SK-N-SH (cell line): ENCODE results near the gene KLRC1. TPM values are rescaled to one million over a fixed set of nuclear protein-coding genes. Genes with fewer than 3 reads are reported as not detected.
"Not testable (repeated sequence)": the region's sequence is repeated elsewhere in the genome, so short reads cannot be mapped to it uniquely, and the experiment has no call there.

Experiments
- CTCF ChIA-PET: fragments of 300-600, 350-600 bp; formaldehyde crosslinking; extraction: SDS; loops from one replicate; lab custom pipeline; 2021; lab: Yijun Ruan, JAX
- POLR2A ChIA-PET: fragments of 350-600 bp; sonication (Branson Sonifier 250); formaldehyde crosslinking; extraction: SDS; loops from one replicate; lab custom pipeline; 2020; ENCODE audit warnings: antibody characterized with exemption, inconsistent platforms; lab: Yijun Ruan, JAX
- DNase-seq: peaks from one replicate; pipeline ENCODE4 v3.0.0; 2012
- H2AFZ ChIP-seq: fragments of 200-600 bp; sonication (generic); 2 replicates; pipeline ENCODE4 v1.8.1; 2016; ENCODE audit warnings: antibody characterized with exemption, mild to moderate bottlenecking, low read depth
- H3F3A ChIP-seq: fragments of 200-600 bp; sonication (generic); replicated peaks from 2 replicates; pipeline ENCODE3; 2016; ENCODE audit warnings: antibody characterized with exemption, mild to moderate bottlenecking; ENCODE audit not compliant: insufficient read depth
- H3K27ac ChIP-seq, 2 experiments: fragments of 200-500 bp in 1 of 2; fragments of 200-600 bp in 1 of 2; sonication (Bioruptor generic) in 1 of 2; sonication (generic), shearing (Covaris generic) in 1 of 2; 2 replicates each; pipeline versions ENCODE4 v1.5.1 to v1.6.1; 2014 to 2016; ENCODE audit warnings: low read depth in 2 of 2, inconsistent platforms in 1 of 2, low read length in 1 of 2, mild to moderate bottlenecking in 1 of 2, mixed read lengths in 1 of 2
- H3K27me3 ChIP-seq: fragments of 200-600 bp; sonication (generic), shearing (Covaris generic); 2 replicates; pipeline ENCODE4 v1.6.1; 2016; ENCODE audit warnings: mixed run types; ENCODE audit not compliant: insufficient read depth
- H3K36me3 ChIP-seq, 2 experiments: fragments of 200-500 bp in 1 of 2; fragments of 200-600 bp in 1 of 2; sonication (Bioruptor generic) in 1 of 2; sonication (generic) in 1 of 2; replicated peaks in 1 of 2; 2 replicates each; pipeline versions ENCODE3 to v1.5.1; 2014 to 2016; ENCODE audit warnings: low read length in 1 of 2, mild to moderate bottlenecking in 1 of 2; ENCODE audit not compliant: insufficient read depth in 2 of 2, control insufficient read depth in 1 of 2
- H3K4me1 ChIP-seq, 2 experiments: fragments of 200-500 bp in 1 of 2; fragments of 200-600 bp in 1 of 2; sonication (Bioruptor generic) in 1 of 2; sonication (generic), shearing (Covaris generic) in 1 of 2; 2 replicates each; pipeline versions ENCODE4 v1.5.1 to v1.6.1; 2014 to 2016; ENCODE audit warnings: low read depth in 1 of 2, low read length in 1 of 2, mixed run types in 1 of 2; ENCODE audit not compliant: insufficient read depth in 2 of 2, control insufficient read depth in 1 of 2
- H3K4me2 ChIP-seq: fragments of 200-600 bp; sonication (generic), shearing (Covaris generic); 2 replicates; pipeline ENCODE4 v1.6.1; 2017; ENCODE audit warnings: mixed run types
- H3K4me3 ChIP-seq, 2 experiments: fragments of 200-500 bp in 1 of 2; fragments of 200-600 bp in 1 of 2; sonication (Bioruptor generic) in 1 of 2; sonication (generic), shearing (Covaris generic) in 1 of 2; 2 replicates each; pipeline versions ENCODE4 v1.5.1 to v1.8.1; 2014 to 2016; ENCODE audit warnings: low read depth in 2 of 2, inconsistent platforms in 1 of 2, low read length in 1 of 2, mild to moderate bottlenecking in 1 of 2, mixed read lengths in 1 of 2, moderate library complexity in 1 of 2
- H3K79me2 ChIP-seq: fragments of 200-600 bp; sonication (generic); 2 replicates; pipeline ENCODE4 v1.8.1; 2017; ENCODE audit warnings: mild to moderate bottlenecking; ENCODE audit not compliant: insufficient read depth
- H3K9ac ChIP-seq: fragments of 200-600 bp; sonication (generic); 2 replicates; pipeline ENCODE4 v1.6.1; 2017; ENCODE audit warnings: mixed run types
- H3K9me2 ChIP-seq: fragments of 200-600 bp; sonication (generic); 2 replicates; pipeline ENCODE4 v1.6.1; 2017; ENCODE audit warnings: mixed run types
- H3K9me3 ChIP-seq: fragments of 200-600 bp; sonication (generic); 2 replicates; pipeline ENCODE4 v1.6.1; 2017; ENCODE audit warnings: mixed run types, mild to moderate bottlenecking, moderate library complexity
- H4K20me1 ChIP-seq: fragments of 200-600 bp; sonication (generic); 2 replicates; pipeline ENCODE4 v1.6.1; 2017; ENCODE audit warnings: mild to moderate bottlenecking, mixed run types; ENCODE audit not compliant: insufficient read depth
- MEF2A ChIP-seq: IDR thresholded peaks from 2 replicates; pipeline ENCODE4 v1.4.0; 2012; ENCODE audit warnings: low read depth, borderline replicate concordance
- WGBS: methylation state at CpG from one replicate; pipeline ENCODE4 v1.1.6; 2017; ENCODE audit warnings: low lambda C conversion rate; 5-methylcytosine and 5-hydroxymethylcytosine counted together
- polyA plus RNA-seq, 3 experiments: library from polyadenylated mRNA; depleted of rRNA; stranded (reverse); fragments of >200 nt; gene quantifications; 2 replicates each; pipeline ENCODE4 v1.2.3, GENCODE V29; 2012
- TF ChIP-seq, protein P1 (sequence below): IDR thresholded peaks from 2 replicates; pipeline ENCODE4 v1.4.0; 2012; ENCODE audit warnings: low read depth

KLRC1 gene
- polyA plus RNA-seq, 1 of the 3 experiments (the other 2 are of a cell fraction), result not detected

- Histone ChIP-seq H3K27ac (no peak overlapping the region), H3F3A (no peaks in the 10 kb centered on the region), H3K4me3 (no peak overlapping the region), H3K27me3 (no peaks in the 10 kb centered on the region; the same call in 1 of the 2 replicates), H3K9me2 (no peaks in the 10 kb centered on the region), H3K4me1 (no peaks in the 10 kb centered on the region), H4K20me1 (no peaks in the 10 kb centered on the region), H3K4me2 (no peak overlapping the region), H3K9ac (no peak overlapping the region), H3K9me3 (no peaks in the 10 kb centered on the region), H2AFZ (no peak overlapping the region), H3K36me3 (no peaks in the 10 kb centered on the region), H3K79me2 (no peaks in the 10 kb centered on the region)
- ChIA-PET CTCF (no interaction called here), POLR2A (no interaction called here)
- WGBS, result 37% methylated on average over 4 of the region's 4 CpGs
- DNase-seq, result no peak
- TF ChIP-seq MEF2A, result no peak
- TF ChIP-seq, protein P1, sequence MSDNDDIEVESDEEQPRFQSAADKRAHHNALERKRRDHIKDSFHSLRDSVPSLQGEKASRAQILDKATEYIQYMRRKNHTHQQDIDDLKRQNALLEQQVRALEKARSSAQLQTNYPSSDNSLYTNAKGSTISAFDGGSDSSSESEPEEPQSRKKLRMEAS, result no peak
These were observed 4.9 kb downstream of the KLRC1 start for GRCh38 chr12:10448236-10448635.

GRCh38 chr12:10446052-10446451, 7.1 kb downstream of the KLRC1 start:
- DNase-seq, result not testable (repeated sequence)

GRCh38 chr12:10441144-10441543, 12.0 kb downstream of the KLRC1 start:
- H2AFZ ChIP-seq, H3F3A ChIP-seq, H3K27me3 ChIP-seq, H3K9me3 ChIP-seq, H3K4me3 ChIP-seq, H3K9ac ChIP-seq, H3K36me3 ChIP-seq, DNase-seq, H3K9me2 ChIP-seq, H3K4me2 ChIP-seq, H3K79me2 ChIP-seq, H4K20me1 ChIP-seq, CTCF ChIA-PET, H3K4me1 ChIP-seq, H3K27ac ChIP-seq, POLR2A ChIA-PET: not testable (repeated sequence)
- 17% methylated on average over 8 of the region's 8 CpGs for WGBS

More at GRCh38 chr12:10446052-10446451, 7.1 kb downstream of the KLRC1 start:
- H3K4me2 ChIP-seq, CTCF ChIA-PET, H3K9ac ChIP-seq, H3K27me3 ChIP-seq, H3F3A ChIP-seq, H3K27ac ChIP-seq, H3K79me2 ChIP-seq, H3K4me3 ChIP-seq, H3K36me3 ChIP-seq, H2AFZ ChIP-seq, H3K4me1 ChIP-seq, POLR2A ChIA-PET, H4K20me1 ChIP-seq, H3K9me2 ChIP-seq, H3K9me3 ChIP-seq: not testable (repeated sequence)
- WGBS, result 16% methylated on average over 5 of the region's 5 CpGs

DNA sequence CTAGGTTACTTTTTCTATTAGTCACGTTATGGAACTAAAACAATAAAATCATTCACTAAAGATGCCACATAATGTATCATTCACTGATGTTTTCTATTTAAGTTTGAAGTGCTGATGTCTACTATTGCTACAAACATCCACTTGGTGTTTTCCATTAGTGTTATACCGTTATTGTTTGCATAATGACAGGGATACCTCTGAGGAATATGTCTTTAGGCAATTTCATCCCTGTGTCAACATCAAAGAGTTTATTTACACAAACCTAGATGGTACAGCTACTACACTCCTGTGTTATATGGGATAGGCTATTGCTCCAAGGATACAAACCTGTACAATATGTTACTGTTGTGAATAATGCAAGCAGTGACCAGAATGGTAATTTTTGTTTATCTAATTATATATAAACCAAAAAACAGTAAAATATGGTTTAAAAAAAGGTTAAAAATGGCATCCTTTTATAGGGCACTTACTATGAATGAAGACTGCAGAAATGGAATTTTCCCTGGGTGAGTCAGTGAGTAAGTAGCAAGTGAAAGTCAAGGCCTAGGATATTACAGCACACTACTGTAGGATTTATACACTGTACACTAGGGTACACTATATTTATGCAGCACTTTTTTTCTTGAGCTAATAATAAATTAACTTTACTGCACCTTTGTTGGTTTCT, 13.4 kb downstream of the KLRC1 start:
- H3K4me3 ChIP-seq, H3K9me3 ChIP-seq, H3K27me3 ChIP-seq, CTCF ChIA-PET, H3K79me2 ChIP-seq, H3K4me2 ChIP-seq, POLR2A ChIA-PET, H3K36me3 ChIP-seq, H3K9me2 ChIP-seq, H3F3A ChIP-seq, H3K9ac ChIP-seq, H3K27ac ChIP-seq, H2AFZ ChIP-seq, H4K20me1 ChIP-seq, DNase-seq, H3K4me1 ChIP-seq: not testable (repeated sequence)
- 2% methylated on average over 2 of the region's 2 CpGs for WGBS

GRCh38 chr12:10437601-10438000, 15.6 kb downstream of the KLRC1 start:
- H3K9ac ChIP-seq, H3K9me2 ChIP-seq, DNase-seq, H3K9me3 ChIP-seq, H3K36me3 ChIP-seq, CTCF ChIA-PET, H3K27ac ChIP-seq, H3K4me3 ChIP-seq, H2AFZ ChIP-seq, H3F3A ChIP-seq, H3K79me2 ChIP-seq, POLR2A ChIA-PET, H3K4me2 ChIP-seq, H3K27me3 ChIP-seq, H3K4me1 ChIP-seq, H4K20me1 ChIP-seq: not testable (repeated sequence)
- WGBS, result no CpG with 5 or more reads among the region's 2 CpGs

- H3K9me2 ChIP-seq, H3K79me2 ChIP-seq, H4K20me1 ChIP-seq, H3K4me3 ChIP-seq, POLR2A ChIA-PET, H3K27me3 ChIP-seq, H3K4me2 ChIP-seq, H3K4me1 ChIP-seq, CTCF ChIA-PET, H3K36me3 ChIP-seq, H3K9ac ChIP-seq, DNase-seq, H3K27ac ChIP-seq, H3F3A ChIP-seq, H3K9me3 ChIP-seq, H2AFZ ChIP-seq: not testable (repeated sequence)
- WGBS, result 15% methylated on average over 3 of the region's 3 CpGs
These were observed 17.4 kb downstream of the KLRC1 start, which contains the start of gene KLRC2 for GRCh38 chr12:10435816-10436215. Gene KLRC2 (minus strand): TSS chr12:10436010. CDS start chr12:10435986, 24 bp downstream.
